ENCODE measurements around the gene CAPSL.
"Not testable (repeated sequence)": the region's sequence is repeated elsewhere in the genome, so short reads cannot be mapped to it uniquely, and the experiment has no call there.

CAPSL gene

DNA sequence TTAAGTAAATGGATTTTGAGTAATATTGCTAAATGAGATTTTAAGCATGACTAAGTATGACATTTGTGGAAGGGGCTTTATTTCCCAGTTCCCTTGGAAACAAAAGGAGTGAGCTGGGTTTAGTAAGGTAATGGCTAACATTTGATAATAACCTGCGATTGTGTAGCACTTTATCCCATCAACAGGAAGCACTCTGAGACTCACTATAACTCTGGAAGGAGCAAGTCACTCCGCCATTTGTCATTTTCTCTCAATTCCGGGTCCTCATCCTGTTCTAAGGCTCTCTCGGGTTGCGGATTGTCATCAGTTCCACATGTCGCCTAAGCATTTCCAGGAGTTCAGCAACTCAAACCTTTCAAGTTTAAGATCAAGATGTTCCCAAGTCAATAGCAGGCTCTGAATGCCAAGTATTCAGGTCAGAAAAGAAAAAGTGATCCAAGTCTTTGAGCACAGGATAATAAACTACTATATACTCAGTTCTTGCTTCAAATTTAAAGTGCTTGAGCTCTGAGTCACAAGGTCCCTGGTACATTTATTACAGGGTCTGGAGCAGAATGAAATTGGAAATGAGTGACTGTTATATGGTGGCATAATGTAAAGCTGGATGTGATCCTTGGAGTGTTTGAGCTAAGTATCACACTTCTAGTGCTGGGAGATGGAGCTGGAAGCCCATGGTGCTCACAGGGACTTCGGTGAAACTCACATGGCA, 39.3 kb downstream of the CAPSL start:
- Mint-ChIP-seq H3K9me3 (no peaks in the 10 kb centered on the region), H3K4me3 (no peak overlapping the region), H3K27ac (no peak overlapping the region), H3K4me1 (ENCODE audit: low read depth) (no peaks in the 10 kb centered on the region), H3K27me3 (no peaks in the 10 kb centered on the region), H3K36me3 (ENCODE audit: low read depth) (no peaks in the 10 kb centered on the region)
- intact Hi-C loops (cut with micrococcal nuclease): no loop called here

DNA sequence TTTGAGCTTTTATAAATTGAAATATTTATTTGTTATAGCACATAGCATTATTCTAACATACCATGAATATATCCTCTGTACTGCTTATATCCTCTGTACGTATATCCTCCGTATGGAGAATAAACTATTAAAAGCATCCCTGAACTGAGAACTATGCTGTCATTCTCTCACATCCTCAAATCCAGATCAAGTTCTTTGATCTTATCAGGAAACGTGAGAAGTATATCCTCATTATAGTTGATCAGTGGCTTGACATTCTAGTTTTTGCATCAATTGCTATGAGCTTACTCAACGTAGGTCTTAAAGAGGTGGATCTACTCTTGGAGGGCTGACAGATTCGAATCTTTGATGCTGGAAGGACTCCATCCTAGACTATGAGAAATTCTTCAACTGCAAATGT, 44.3 kb downstream of the CAPSL start:
- intact Hi-C loops (cut with micrococcal nuclease): no loop called here
- H3K36me3 Mint-ChIP-seq (ENCODE audit: low read depth): no peaks in the 10 kb centered on the region
- peaks cover 22% of the 10 kb centered on the region for H3K9me3 Mint-ChIP-seq
- no peaks in the 10 kb centered on the region for H3K4me1 Mint-ChIP-seq (ENCODE audit: low read depth)
- no peak overlapping the region for H3K4me3 Mint-ChIP-seq
- H3K27me3 Mint-ChIP-seq: no peaks in the 10 kb centered on the region
- no peak overlapping the region for H3K27ac Mint-ChIP-seq

DNA sequence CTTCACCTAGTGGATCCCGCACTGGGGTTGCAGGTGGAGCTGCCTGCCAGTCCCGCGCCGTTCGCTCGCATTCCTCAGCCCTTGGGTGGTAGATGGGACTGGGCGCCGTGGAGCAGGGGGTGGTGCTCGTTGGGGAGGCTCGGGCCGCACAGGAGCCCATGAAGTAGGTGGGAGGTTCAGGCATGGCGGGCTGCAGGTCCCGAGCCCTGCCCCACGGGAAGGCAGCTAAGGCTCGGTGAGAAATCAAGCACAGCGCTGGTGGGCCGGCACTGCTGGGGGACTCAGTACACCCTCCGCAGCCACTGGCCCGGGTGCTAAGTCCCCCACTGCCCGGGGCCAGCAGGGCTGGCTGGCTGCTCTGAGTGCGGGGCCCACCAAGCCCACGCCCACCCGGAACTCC, 45.6 kb downstream of the CAPSL start:
- H3K27ac Mint-ChIP-seq; H3K4me3 Mint-ChIP-seq; intact Hi-C loops (cut with micrococcal nuclease): not testable (repeated sequence)

GRCh38 chr5:35890021-35891020, 48.1 kb downstream of the CAPSL start:
- no peaks in the 10 kb centered on the region for H3K27me3 Mint-ChIP-seq
- no peaks in the 10 kb centered on the region for H3K36me3 Mint-ChIP-seq (ENCODE audit: low read depth)
- H3K4me1 Mint-ChIP-seq (ENCODE audit: low read depth): no peaks in the 10 kb centered on the region
- H3K4me3 Mint-ChIP-seq: no peak overlapping the region
- no peak overlapping the region for H3K27ac Mint-ChIP-seq
- peaks cover 22% of the 10 kb centered on the region for H3K9me3 Mint-ChIP-seq
- intact Hi-C loops (cut with micrococcal nuclease): no loop called here

More for the DNA sequence above, 45.6 kb downstream of the CAPSL start:
- H3K9me3 Mint-ChIP-seq: peaks cover 22% of the 10 kb centered on the region
- not testable (repeated sequence) for H3K4me1 Mint-ChIP-seq (ENCODE audit: low read depth); H3K27me3 Mint-ChIP-seq; H3K36me3 Mint-ChIP-seq (ENCODE audit: low read depth)

DNA sequence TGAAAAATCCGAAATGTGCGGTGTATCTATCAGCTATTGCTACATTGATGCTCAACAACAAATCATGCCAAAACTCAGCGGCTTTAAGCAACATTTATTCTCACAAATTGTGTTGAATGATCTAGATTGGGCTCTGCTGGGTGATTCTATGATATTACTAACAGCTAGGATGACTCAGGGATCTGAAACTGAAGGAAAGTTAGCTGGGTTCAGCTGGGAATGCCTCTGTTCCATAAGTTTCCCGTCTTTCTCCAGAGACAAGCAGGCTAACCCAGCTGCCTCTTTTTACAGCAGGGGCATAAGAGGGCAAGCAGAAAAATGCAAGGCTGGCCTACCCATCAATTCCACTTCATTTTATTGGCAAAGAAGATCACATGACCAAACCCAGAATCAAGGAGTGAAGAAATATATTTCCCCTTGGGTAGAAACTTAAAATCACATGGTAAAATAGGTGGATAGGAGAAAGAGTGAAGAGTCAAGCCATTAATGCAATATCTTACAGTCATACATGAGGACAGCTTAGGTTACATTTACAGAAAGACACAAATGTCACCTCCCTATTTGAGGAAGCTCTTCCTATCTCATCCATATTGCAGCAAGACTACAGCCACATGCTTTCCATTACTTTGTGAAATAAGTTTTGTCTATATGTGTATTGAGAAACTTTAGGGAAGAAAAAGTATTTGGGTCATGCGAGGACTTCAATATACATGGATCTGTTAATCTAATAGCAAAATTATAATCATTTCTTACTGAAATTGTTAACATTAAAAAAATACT, 50.9 kb downstream of the CAPSL start:
- Mint-ChIP-seq H3K27me3 (no peaks in the 10 kb centered on the region), H3K4me1 (ENCODE audit: low read depth) (peaks cover 20% of the 10 kb centered on the region), H3K36me3 (ENCODE audit: low read depth) (no peaks in the 10 kb centered on the region), H3K27ac (no peak overlapping the region), H3K9me3 (peaks cover 25% of the 10 kb centered on the region), H3K4me3 (no peak overlapping the region)
- intact Hi-C loops (cut with micrococcal nuclease): no loop called here

DNA sequence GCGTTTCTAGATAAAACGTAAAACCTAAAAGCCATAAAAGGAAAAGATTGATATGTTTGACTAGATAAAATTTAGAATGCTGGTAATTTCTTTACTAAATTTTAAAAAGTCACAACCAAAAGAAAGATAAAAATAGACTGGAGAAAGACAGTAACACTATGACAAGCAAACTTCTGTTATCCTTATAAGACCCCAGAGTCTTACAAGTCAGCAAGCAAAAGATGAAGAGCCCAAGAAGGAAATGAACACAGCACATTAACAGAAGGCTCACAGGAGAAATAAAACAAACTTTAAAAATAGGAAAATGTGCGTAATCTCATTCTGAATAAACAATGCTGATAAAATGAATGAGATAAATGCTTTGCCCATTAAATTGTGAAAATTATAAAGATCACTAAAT, 52.0 kb downstream of the CAPSL start:
- H3K27me3 Mint-ChIP-seq: no peaks in the 10 kb centered on the region
- H3K36me3 Mint-ChIP-seq (ENCODE audit: low read depth): no peaks in the 10 kb centered on the region
- no peak overlapping the region for H3K27ac Mint-ChIP-seq
- intact Hi-C loops (cut with micrococcal nuclease): no loop called here
- no peak overlapping the region for H3K4me3 Mint-ChIP-seq
- peaks cover 14% of the 10 kb centered on the region for H3K9me3 Mint-ChIP-seq
- H3K4me1 Mint-ChIP-seq (ENCODE audit: low read depth): peaks cover 24% of the 10 kb centered on the region

DNA sequence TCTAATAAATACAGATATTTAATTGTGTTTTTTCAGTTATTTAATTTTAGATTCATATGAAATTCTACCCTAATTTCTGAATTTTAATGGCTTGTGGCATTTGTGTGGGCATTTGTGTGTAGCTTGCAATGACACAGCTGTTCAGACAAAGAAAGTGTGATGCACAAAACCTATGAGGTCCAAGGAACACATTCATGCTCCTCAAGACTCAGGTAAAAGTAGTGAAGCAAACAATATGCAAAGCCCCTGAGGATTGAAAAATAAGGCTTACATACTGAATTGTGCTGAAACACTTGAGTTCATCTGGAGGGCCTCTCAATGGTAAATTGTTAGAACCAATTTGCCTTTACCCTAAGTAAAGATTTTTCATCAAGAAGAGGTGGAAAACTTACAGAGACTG, 53.6 kb downstream of the CAPSL start:
- Mint-ChIP-seq H3K4me3 (no peak overlapping the region), H3K27ac (no peak overlapping the region), H3K36me3 (ENCODE audit: low read depth) (no peaks in the 10 kb centered on the region), H3K9me3 (peaks cover 19% of the 10 kb centered on the region), H3K27me3 (no peaks in the 10 kb centered on the region), H3K4me1 (ENCODE audit: low read depth) (peaks cover 32% of the 10 kb centered on the region)
- intact Hi-C loops (cut with micrococcal nuclease): no loop called here

DNA sequence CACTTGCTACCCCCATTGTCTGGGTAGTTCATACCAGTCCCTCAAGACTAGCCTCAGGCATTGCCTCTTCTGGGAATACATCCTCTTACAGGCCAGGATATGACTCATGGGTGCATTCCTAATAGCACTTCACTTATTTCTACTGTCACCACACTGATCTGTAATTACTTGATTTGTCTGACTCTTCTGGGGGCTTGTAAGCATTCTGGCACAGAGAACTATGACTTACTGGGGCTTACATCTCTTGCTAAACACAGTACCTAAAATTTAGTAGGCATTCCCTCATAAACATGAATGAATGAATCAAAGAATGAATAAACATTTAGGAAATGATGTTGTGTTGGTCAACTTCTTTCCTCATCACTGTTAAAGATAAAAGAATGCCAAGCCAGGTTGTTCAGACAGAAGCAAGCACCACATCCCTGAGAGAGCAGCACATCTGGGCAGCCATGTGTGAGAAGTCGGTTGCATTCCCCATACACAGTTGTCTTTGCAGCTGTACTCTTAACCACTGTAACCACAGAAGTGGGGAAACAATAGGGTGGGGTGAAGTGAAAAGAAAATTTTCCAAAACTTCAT, 54.1 kb downstream of the CAPSL start:
- peaks cover 19% of the 10 kb centered on the region for H3K9me3 Mint-ChIP-seq
- no peaks in the 10 kb centered on the region for H3K36me3 Mint-ChIP-seq (ENCODE audit: low read depth)
- H3K4me1 Mint-ChIP-seq (ENCODE audit: low read depth): peaks cover 37% of the 10 kb centered on the region
- intact Hi-C loops (cut with micrococcal nuclease): no loop called here
- H3K27me3 Mint-ChIP-seq: no peaks in the 10 kb centered on the region
- H3K27ac Mint-ChIP-seq: peak overlapping the region; percentile 75
- H3K4me3 Mint-ChIP-seq: no peak overlapping the region

DNA sequence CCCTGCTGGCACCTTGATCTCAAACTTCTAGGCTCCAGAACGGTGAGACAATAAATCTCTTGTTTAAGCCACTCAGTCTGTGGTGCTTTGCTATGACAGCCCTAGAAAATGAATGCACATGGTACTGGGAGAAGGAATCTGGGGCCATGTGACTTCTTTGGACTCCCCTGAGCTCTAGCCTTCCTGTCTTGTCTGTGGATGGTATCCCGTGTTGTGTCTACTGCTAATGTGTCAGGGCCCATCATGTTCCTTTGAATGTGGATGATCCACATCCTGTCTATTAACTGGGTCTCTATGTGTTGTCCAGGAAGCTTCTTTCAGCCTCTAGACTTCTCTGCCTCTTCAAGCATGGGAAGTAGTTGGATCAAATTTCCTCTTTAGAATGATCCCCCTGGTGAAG, 56.7 kb downstream of the CAPSL start:
- Mint-ChIP-seq H3K4me3 (no peak overlapping the region), H3K9me3 (peaks cover 19% of the 10 kb centered on the region), H3K27me3 (no peaks in the 10 kb centered on the region), H3K4me1 (ENCODE audit: low read depth) (peaks cover 43% of the 10 kb centered on the region), H3K36me3 (ENCODE audit: low read depth) (no peaks in the 10 kb centered on the region), H3K27ac (no peak overlapping the region)
- intact Hi-C loops (cut with micrococcal nuclease): no loop called here

DNA sequence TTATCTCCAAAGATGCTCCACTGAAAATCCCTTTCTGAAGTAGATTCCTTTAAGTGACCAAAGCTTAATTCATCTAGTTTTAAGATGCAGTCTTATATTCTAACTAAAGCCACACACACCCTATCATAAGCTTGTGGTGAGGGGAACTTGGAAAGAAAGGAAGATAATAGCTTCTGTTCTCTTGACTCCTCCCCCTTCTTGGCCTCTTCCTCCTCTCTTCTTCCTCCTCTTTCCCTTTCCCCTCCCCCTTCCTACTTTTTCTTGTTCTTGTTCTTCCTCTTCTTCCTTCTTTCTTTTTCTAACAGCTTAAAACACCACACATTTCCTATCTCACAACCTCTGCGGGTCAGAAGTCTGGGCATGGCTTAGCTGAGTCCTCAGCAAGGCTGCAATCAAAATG, 58.3 kb downstream of the CAPSL start:
- H3K4me3 Mint-ChIP-seq: no peak overlapping the region
- peaks cover 6% of the 10 kb centered on the region for H3K36me3 Mint-ChIP-seq (ENCODE audit: low read depth)
- H3K9me3 Mint-ChIP-seq: peaks cover 19% of the 10 kb centered on the region
- intact Hi-C loops (cut with micrococcal nuclease): no loop called here
- peak overlapping the region; percentile 2 for H3K27ac Mint-ChIP-seq
- peaks cover 51% of the 10 kb centered on the region for H3K4me1 Mint-ChIP-seq (ENCODE audit: low read depth)
- H3K27me3 Mint-ChIP-seq: no peaks in the 10 kb centered on the region

DNA sequence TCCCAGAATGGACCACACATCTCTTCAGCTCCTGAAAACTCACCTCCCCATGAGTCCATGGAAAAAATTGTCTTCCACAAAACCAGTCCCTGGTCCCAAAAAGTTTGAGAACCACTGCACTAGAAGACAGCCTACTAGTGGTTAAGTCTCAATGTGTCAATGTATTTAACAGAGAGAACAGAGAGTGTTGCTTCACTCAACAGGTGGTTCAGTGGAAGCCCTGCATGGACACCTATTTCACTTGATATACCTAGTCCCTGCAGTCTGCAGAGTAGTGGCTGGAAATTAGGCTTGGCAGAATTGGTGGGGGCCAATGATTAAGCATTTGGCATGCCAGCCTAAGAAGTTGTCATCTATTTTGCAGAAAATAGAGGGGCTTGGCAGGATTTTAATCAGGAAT, 58.8 kb downstream of the CAPSL start:
- H3K27me3 Mint-ChIP-seq: no peaks in the 10 kb centered on the region

GRCh38 chr5:35879096-35879495, 59.3 kb downstream of the CAPSL start:
- Mint-ChIP-seq H3K9me3 (peaks cover 19% of the 10 kb centered on the region), H3K36me3 (ENCODE audit: low read depth) (peaks cover 6% of the 10 kb centered on the region), H3K4me3 (no peak overlapping the region), H3K4me1 (ENCODE audit: low read depth) (peaks cover 47% of the 10 kb centered on the region), H3K27ac (no peak overlapping the region), H3K27me3 (no peaks in the 10 kb centered on the region)
- intact Hi-C loops (cut with micrococcal nuclease): no loop called here

More for the DNA sequence above, 58.8 kb downstream of the CAPSL start:
- H3K27ac Mint-ChIP-seq: no peak overlapping the region
- H3K4me1 Mint-ChIP-seq (ENCODE audit: low read depth): peaks cover 51% of the 10 kb centered on the region
- H3K36me3 Mint-ChIP-seq (ENCODE audit: low read depth): peaks cover 6% of the 10 kb centered on the region
- H3K9me3 Mint-ChIP-seq: peaks cover 19% of the 10 kb centered on the region
- intact Hi-C loops (cut with micrococcal nuclease): no loop called here
- no peak overlapping the region for H3K4me3 Mint-ChIP-seq

GRCh38 chr5:35878079-35878478, 60.3 kb downstream of the CAPSL start:
- H3K27me3 Mint-ChIP-seq: no peaks in the 10 kb centered on the region
- H3K9me3 Mint-ChIP-seq: peaks cover 11% of the 10 kb centered on the region
- H3K36me3 Mint-ChIP-seq (ENCODE audit: low read depth): peaks cover 6% of the 10 kb centered on the region
- no peak overlapping the region for H3K27ac Mint-ChIP-seq
- H3K4me3 Mint-ChIP-seq: no peak overlapping the region
- intact Hi-C loops (cut with micrococcal nuclease): no loop called here
- peaks cover 36% of the 10 kb centered on the region for H3K4me1 Mint-ChIP-seq (ENCODE audit: low read depth)

All from dendritic cell treated with granulocyte-macrophage colony-stimulating factor and Interleukin-4, amounts not matched to agents 40 ng/mL and 50 ng/mL, for 4 days (primary cell).